COLO668 (cell line): ENCODE results near the gene CDH18.

Experiments
- DNase-seq: peaks from one replicate; lab custom pipeline; 2025; ENCODE audit not compliant: unreplicated experiment; lab: John Stamatoyannopoulos, UW

CDH18 gene

DNA sequence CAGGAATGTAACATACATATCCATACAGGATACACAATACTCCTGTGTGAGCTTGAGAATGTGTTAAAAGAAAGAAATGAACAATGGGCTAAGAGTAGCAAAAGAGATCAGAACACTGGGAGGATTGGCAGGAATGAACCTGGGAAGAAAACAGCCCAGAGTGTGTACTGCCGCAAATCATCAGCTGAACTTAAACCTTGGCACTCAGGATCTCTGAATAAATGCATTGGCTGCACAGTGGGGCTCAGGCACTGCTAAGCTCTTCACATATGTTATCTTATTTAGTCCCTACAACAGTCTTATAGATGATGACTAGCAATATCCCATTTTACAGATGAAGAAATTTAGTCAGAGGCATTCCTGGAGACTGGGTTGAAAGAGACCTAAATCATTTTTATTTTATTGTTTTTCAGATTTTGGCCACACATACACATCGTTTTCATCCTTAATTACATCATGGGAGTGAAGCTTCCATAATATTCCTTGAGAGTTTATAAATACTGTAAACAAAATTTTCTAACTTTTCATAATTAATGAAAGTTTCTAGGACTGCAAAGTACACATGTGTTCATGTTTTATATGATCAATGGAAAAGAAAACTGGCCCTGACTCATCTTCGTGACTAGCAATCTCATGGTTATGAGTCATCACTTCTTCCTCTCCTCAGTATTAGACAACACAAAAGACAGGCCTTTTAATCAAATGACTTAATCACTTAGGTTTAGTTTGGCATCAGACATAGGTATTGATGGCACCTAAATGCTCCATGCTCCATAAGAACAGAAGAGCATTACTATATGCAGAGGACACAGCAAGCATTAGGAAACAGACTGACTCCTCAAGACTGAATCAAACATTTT, 59.2 kb downstream of the CDH18 start:
- no peak for DNase-seq

DNA sequence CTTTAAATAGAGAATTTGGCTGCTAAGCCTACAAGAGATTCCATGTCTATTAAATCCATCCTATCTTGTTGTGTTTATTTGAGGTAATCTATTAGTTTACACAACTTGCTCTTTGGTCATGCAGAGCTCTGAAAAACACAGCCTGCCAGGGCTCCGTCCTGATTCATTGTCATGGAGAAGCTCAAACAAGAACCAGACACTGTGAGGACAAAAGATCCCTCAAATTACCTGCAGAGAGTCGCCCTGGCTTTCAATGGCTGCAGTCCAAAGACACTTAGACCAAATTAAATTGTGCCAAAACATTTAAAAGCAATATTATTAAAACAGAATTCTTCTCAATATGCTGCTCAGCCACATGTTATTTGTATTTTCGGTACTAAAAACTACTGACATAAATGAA, 60.1 kb downstream of the CDH18 start:
- peak; percentile 47 for DNase-seq

DNA sequence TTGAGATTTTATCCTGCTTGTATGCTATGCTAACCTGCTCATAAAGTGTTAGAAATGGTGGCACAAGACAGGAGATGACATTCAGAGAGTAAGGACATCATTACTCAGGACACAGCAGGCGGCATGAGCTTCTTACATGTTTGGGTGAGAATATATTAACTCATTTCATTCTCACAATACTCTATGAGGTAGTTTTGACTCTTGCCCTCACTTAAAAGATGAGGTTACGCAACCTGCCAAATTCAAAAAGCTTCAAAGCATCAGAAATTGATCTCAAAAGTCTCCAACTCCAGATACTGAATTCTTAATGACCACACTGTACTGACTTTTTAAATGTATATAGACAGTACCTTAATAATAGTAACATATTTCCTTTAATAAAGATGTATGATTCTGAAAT, 60.8 kb downstream of the CDH18 start:
- no peak for DNase-seq

DNA sequence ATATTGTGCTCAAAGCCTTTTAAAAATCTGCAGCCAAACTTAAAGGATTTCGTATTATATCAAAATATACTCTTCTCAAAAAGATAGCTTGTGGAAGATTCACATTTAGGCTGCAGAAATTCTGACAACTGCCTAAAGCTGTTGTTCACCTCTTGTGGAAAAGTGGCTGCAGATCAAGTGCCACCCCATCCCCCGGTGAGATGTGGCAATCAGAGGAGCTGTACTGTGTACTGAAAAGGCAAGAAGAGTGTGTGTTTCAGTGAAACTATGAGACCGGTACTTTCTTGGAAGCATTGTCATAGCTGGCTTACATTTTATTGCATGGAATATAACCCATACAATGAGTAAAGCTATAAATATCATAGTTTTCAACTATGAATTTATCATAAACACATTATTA, 64.3 kb downstream of the CDH18 start:
- DNase-seq: no peak

DNA sequence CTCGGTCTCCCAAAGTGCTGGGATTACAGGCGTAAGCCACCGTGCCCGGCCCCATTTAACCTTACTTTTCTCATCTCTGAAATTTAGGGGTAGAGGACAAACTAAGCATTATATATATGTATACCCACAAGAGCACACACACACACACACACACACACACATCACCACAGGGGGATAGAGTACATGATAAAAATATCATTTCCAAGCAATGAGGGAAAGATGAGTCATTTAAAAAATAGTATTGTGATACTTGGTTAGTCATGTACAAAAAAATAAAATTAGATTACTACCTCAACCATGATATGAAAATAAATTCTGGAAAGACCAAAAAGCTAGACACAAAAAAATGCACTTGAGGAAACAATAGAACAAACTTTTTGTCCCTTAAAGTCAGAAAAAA, 67.2 kb downstream of the CDH18 start:
- no peak for DNase-seq

DNA sequence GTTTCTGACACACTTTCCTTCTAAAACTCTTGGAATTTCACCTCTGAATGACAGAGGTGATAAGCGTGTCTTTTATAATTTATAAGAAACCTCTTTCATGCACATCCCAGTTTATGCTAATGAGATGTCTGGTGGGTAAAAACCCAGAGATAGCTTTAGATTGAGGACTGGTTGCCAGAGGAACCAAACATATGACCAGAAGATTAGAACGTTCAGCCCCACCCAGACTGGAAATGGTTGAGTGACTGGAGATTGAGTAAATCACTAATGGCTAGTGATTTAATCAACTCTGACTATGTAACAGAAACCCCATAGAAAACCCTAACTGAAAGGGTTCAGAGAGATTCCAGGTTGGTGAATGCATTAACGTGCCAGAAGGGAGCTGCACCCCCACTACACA, 69.2 kb downstream of the CDH18 start:
- no peak for DNase-seq

DNA sequence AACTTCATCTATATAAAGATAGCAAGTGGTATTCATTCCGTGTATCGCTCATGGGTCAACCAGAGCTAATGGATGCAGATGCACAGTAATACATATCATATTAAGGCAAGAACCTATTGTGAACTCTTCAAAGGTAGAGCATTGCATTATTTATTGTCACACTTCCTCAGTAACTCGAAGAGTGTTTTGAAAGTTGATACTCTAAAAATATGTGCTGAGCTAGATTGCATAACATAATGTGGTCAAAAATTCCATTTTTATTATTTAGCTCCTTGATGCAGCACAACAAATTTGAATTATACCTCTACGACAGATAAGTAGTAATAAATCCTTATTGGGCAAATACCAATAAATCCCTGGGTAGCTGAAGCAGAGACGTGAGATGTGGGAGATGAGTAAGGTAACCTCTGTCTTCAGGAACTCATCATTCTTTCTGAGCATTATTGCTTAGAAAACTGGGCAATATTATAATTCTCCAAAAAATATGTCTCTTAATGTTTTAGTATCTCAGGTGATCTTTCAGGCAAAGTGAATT, 70.3 kb downstream of the CDH18 start:
- no peak for DNase-seq

DNA sequence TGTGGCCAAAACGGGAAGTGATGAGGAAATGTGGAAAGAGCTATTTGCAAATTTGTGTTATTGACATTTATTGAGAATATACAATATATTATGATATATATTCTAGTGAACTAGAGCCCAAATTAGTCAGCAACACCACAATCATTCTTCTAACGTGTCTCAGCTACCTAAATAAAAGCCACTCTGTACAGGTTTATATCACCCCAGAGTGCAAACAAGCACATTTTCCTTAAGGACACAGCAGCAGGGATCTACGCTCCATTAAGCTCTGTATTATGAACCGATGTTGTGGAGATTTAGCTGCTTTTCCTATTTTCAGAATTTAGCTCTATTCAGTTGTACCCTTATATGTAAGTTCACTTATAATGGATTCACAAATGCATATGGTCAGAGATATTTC, 77.9 kb downstream of the CDH18 start:
- DNase-seq: no peak

DNA sequence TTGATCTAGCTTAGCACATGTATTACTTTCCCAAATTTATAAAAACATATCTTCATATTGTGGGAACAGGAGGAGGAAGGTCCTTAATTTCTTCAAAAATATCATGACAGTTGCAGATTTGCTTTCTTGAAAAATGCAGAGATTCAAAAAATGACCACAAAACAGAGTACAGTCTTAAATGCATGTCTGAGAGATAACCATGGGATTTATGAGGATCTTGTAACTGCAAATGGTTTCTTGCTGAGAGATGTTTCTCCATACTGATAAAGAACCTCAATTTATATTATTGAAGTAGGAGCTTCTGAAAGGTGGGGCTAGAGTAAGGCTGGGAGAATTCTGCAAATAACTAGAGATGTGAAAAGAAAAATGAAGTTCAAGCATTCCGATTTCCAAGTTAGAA, 83.2 kb downstream of the CDH18 start:
- DNase-seq: no peak

DNA sequence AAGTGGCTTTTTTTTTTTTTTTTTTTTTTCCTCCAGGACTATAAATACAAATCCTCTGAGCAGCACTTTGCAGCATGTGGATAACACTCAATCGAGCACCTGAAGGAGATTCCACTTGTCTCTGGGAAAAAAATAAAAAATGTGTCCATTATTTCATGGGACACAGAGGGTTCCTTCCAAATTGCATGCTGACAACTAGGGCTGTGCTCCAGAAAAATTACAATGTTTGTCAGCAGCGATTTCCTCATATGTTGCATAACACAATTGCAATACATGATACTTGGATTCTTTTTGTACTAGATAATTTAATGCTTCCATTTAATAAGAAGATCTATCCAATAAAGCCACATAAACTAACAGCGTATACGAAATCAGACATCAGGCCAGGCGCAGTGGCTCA, 84.4 kb downstream of the CDH18 start:
- DNase-seq: no peak

DNA sequence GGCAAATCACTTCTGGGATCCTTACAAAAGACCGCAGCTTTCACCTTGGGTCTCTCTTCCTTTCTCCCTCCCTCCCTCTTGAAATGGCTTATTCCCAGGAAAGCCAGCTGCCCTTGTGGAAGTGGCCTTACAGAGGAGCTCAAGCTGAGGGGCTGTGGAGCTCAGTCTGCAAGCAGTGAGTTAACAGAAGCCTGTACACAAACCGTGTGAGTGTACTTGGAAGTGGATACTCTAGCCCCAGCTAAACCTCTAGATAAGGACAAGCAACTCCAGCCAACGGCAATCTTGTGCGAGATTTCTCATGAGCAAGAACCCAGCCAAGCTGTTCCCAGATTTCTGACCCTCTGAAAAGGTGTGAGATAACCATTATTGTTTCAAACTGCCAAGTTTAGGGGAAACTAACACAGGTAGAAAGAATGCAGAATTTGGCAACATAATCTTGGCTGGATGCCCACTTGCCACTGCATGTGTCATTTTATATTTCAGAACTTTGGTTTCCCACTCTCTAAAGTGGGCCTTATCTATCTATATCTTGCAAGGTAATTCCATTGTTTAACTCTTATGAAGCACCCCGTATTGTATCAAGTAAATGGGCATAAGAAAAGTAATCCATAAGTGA, 85.6 kb downstream of the CDH18 start:
- DNase-seq: no peak

DNA sequence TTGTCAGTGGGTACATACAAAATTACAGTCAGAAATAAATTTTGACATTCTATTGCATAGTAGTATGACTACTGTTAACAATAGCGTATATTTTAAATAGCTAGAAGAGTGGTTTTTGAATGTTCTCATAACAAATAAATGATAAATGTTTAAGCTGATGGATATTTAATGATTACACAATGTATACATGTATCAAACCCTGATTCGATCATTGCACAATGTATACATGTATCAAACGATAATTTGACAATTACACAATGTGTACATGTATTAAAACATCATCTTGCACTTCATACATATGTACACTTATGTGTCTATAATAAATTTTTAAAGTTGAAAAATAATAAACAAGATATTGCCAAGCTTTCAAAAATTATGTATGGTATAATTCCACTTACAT, 87.7 kb downstream of the CDH18 start:
- no peak for DNase-seq

DNA sequence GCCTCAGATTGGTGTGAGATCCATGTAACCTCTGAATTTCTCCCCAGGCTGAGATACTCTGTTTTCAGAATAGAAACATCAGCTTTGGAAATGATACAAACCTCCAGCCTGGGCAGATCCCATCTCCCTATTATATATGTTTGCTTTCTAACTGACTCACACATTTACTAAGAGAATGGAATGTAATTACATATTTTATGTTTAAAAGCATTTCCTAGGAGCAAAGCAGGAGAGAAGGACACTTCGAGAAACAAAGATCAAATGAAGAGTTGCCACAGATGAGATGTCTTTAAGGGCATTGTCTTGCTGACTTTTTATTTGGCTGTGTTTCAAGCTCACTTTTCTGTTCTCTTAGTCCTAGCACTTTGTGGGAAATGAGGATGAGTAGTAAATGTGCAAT, 96.3 kb downstream of the CDH18 start:
- no peak for DNase-seq

DNA sequence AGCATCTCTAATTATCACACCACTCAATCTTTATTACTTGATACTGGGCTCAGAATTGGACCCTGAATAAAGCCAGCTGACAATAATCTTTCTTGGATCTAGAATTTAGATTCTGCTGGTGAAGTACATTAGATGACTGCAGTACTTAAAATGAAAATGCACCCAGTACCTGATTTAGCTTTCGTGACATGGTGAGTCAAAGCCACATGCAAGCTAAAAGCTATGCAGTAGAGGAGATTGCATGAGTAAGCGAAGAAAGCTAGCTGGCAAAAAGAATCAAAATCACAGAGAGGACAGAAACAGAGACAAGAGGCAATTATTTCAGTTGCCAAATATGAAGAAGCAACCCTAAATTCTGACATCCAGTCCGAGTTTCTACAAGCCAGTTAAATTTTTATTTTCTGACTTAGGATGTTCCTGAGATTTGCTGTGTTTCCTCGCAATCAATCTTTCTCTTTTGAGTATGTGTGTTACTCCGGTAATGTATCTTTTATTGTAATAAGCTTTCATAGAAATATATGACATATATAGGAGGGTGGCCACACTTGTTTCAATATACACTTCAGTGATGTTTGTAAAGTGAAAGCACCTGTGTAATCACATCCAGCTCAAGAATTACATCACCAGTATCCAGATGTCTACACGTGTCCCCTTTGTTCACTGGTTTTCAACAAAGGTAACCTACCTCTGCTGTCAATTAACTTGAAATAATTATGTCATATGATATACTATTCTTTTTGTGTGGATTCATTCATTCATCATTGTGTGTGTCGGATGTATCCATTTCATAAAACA, 101.7 kb downstream of the CDH18 start:
- peak; percentile 40 for DNase-seq

DNA sequence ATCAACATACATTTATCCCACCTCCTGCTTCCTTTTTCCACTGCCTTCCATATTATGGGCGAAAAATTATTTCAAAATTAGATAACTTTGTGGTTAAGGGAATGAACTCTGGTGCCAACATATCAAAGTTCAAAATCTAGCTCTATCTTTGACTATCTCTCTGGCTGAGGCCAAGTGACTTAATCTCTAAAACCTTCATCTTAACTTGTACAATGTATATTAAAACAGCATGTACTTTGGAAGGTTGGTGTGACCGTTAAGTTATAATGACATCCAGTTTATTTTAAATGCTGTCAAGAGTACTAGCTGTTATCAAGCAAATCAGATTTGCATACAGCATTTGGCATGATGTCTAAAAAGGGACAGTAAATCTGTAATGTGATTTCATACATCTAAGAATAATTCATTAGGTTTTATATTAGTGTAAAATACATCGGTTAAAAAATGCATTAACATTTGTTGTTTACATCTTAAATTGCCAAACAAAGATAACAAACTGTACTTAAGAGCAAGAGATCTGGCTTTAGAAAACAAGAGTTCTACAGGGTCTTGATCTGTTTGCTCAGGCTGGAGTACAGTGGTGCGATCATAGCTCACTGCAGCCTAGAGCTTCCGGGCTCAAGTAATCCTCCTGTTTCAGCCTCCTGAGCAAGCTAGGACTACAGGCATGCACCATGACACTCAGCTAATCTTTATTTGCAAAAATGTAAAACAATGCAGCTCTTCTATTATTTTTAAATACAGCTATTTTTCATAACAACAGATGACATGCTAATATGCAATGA, 102.8 kb downstream of the CDH18 start:
- no peak for DNase-seq

DNA sequence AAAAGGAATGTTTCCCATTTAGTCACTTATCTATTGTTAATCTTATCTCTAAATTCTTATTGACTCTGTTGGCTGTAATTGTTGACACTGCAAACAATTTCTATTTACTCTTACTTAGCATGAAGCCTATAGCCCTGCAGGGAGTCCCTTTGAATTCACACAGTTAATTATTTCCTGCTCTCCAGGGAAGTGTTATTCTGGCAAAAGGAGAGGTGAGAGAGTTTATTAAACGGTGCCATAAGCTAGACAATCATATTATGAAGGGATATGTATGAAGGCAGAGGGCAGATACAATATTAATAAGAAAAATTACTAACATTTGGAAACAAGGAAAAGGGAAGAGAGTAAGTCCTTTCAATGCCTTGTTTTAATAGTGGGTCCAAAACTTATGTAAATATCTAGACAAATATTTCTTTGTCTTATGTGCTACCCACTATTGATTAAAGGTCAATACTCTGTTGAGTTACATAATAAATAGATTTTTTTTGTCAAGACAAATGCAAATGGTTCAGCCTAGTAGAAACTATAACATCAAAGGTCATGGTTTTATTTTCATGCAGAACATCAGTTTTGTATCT, 107.1 kb downstream of the CDH18 start:
- DNase-seq: peak; percentile 54

DNA sequence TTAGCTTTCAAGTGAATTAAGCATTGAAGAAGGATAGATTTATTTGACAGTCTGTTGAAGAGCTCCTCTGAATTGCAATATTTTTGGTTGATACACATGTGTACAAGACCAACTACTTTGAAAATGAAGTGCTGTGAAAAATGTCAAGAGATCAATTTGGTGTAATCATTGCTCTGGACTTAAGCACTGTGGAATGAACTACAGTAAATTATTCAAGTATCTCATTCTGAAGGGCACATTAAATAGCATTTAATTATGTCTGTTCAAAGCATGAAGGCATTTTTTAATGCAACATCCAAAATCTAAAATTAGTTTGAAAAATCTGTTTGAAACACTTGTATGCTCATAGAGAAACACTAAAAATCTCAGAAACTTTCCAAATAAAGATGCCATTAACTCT, 107.5 kb downstream of the CDH18 start:
- DNase-seq: no peak

DNA sequence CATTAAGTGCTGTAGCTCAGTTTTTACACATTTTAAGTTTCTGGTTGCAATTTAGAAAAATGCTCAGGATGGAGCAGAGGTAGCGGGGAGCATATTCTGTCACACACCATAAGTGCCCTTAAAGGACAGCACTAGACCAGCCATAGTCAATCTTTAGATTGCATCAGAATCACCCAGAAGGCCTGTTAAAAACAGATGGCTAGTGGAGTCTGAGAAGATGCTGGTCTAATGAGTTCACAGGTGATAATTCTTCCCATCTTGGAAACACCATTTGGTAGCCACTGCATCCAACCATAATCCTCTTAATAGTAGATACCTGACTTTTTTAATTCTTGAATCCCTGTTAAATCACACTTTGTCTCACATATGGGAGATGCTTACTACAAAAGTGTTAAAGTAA, 113.2 kb downstream of the CDH18 start:
- DNase-seq: no peak

DNA sequence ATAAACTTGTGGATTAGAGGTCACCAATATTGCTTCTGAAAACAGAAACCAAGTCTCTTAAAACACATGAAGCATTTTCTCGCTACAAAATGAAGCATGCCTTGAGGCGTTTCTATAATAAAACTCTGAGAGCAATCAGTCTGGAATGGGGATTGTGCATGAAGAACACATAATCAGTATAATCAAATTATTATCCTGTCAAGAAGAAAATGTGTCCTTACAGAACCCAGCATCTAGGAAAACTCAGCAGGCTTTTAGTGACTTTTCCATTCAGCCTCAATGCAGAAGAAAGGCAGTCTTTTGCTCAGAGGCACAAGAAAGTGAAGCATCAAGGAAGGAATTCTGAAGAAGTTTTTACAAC, 121.9 kb downstream of the CDH18 start:
- DNase-seq: no peak

DNA sequence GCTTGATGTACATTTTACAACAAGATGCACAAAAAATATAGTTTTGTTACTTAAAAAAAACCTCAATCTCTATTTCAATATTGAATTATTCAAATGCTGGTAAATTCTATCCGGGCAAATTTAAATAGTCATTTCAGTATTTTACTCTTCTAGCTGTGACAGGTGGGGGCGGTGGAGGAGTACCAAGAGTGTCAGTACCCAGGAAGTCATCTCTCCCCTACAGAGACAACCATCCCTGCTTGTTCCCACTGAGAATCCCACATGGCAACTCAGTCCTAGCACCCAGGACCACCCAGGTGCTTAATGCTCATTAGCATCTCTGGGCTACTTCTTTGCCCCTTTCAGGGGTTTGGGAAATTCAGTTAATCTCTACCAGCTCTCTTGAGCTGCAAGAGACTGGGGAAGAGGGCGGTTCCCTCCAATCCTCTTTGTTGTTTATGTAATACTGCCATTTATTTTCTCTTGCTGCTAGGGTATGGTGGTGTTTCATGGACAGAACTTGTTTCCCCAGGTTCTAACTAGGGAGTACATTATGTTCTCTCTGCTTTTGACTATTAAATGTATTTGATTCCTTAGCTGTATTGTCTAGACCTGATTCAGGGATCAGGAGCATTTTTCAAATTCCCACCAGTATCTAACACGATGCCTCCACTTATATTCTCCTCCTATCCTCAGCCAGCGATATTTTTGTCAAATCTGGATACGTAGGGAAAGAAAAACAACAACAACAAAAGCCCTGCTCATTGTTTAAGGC, 122.5 kb downstream of the CDH18 start:
- no peak for DNase-seq
